Adipocyte (in vitro differentiated cells): ENCODE data around the gene TGFBR1.
A peak's percentile ranks its signal among the peaks of the same experiment; 100 is the strongest.

Experiments
- DNase-seq: peaks from one replicate; pipeline ENCODE4 v3.0.0-alpha.2; 2015; ENCODE audit warnings: low read depth
- H3K27me3 ChIP-seq: replicated peaks from 2 replicates; pipeline ENCODE4 v1.7.0; 2013; ENCODE audit warnings: mild to moderate bottlenecking, low read length, moderate library complexity; ENCODE audit not compliant: control insufficient read depth, insufficient read depth
- H3K36me3 ChIP-seq: 2 replicates; pipeline ENCODE4 v1.7.0; 2013; ENCODE audit warnings: low read length, mild to moderate bottlenecking, moderate library complexity; ENCODE audit not compliant: control insufficient read depth, insufficient read depth, severe bottlenecking
- H3K4me1 ChIP-seq: 2 replicates; pipeline ENCODE4 v1.7.0; 2013; ENCODE audit warnings: mild to moderate bottlenecking, low read length, moderate library complexity; ENCODE audit not compliant: control insufficient read depth, insufficient read depth
- H3K4me3 ChIP-seq: 2 replicates; pipeline ENCODE4 v1.7.0; 2013; ENCODE audit warnings: mild to moderate bottlenecking, low read length, moderate library complexity
- H3K9ac ChIP-seq: 2 replicates; pipeline ENCODE4 v1.7.0; 2013; ENCODE audit warnings: mild to moderate bottlenecking, low read length, moderate library complexity
- H3K9me3 ChIP-seq: 2 replicates; pipeline ENCODE4 v1.7.0; 2013; ENCODE audit warnings: mild to moderate bottlenecking, low read length, moderate library complexity; ENCODE audit not compliant: control insufficient read depth

Gene TGFBR1

GRCh38 chr9:99069075-99069474 lies 35.8 kb upstream of the TGFBR1 start:
- no peak for DNase-seq
- no peak overlapping the region for H3K9ac ChIP-seq
- H3K9me3 ChIP-seq = no peaks in the 10 kb centered on the region
- H3K27me3 ChIP-seq = no peaks in the 10 kb centered on the region
- H3K4me3 ChIP-seq = no peak overlapping the region
- H3K4me1 ChIP-seq = no peaks in the 10 kb centered on the region
- peaks cover 23% of the 10 kb centered on the region for H3K36me3 ChIP-seq

- no peak overlapping the region for H3K4me3 ChIP-seq
- H3K27me3 ChIP-seq = no peaks in the 10 kb centered on the region
- H3K9ac ChIP-seq = no peak overlapping the region
- peaks cover 23% of the 10 kb centered on the region for H3K36me3 ChIP-seq
- H3K4me1 ChIP-seq = no peaks in the 10 kb centered on the region
- DNase-seq = no peak
- no peaks in the 10 kb centered on the region for H3K9me3 ChIP-seq
Observed at GRCh38 chr9:99069546-99069945, 35.4 kb upstream of the TGFBR1 start.

GRCh38 chr9:99070681-99071080 lies 34.2 kb upstream of the TGFBR1 start:
- Histone ChIP-seq H3K4me3 (no peak overlapping the region), H3K9ac (no peak overlapping the region), H3K4me1 (peaks cover 6% of the 10 kb centered on the region), H3K9me3 (no peaks in the 10 kb centered on the region), H3K36me3 (peaks cover 23% of the 10 kb centered on the region), H3K27me3 (no peaks in the 10 kb centered on the region)
- DNase-seq = no peak

GRCh38 chr9:99071313-99072039 lies 33.4 kb upstream of the TGFBR1 start:
- H3K9ac ChIP-seq = no peak overlapping the region
- no peaks in the 10 kb centered on the region for H3K9me3 ChIP-seq
- H3K4me3 ChIP-seq = no peak overlapping the region
- H3K27me3 ChIP-seq = no peaks in the 10 kb centered on the region
- peaks cover 23% of the 10 kb centered on the region for H3K36me3 ChIP-seq
- DNase-seq = no peak
- H3K4me1 ChIP-seq = peaks cover 6% of the 10 kb centered on the region

- Histone ChIP-seq H3K4me1 (peaks cover 8% of the 10 kb centered on the region), H3K9ac (no peak overlapping the region), H3K36me3 (peaks cover 18% of the 10 kb centered on the region), H3K9me3 (no peaks in the 10 kb centered on the region), H3K27me3 (no peaks in the 10 kb centered on the region), H3K4me3 (no peak overlapping the region)
- no peak for DNase-seq
Observed at GRCh38 chr9:99072040-99072394, 32.9 kb upstream of the TGFBR1 start.

- no peak overlapping the region for H3K4me3 ChIP-seq
Observed at GRCh38 chr9:99073347-99073746, 31.6 kb upstream of the TGFBR1 start.

GRCh38 chr9:99073985-99074901 lies 30.7 kb upstream of the TGFBR1 start:
- DNase-seq = no peak
- Histone ChIP-seq H3K4me1 (peaks cover 9% of the 10 kb centered on the region), H3K4me3 (no peak overlapping the region), H3K9me3 (no peaks in the 10 kb centered on the region), H3K36me3 (no peaks in the 10 kb centered on the region), H3K9ac (no peak overlapping the region), H3K27me3 (peaks cover 5% of the 10 kb centered on the region)

More at GRCh38 chr9:99073347-99073746, 31.6 kb upstream of the TGFBR1 start:
- peaks cover 7% of the 10 kb centered on the region for H3K36me3 ChIP-seq
- no peaks in the 10 kb centered on the region for H3K27me3 ChIP-seq
- DNase-seq = no peak
- no peaks in the 10 kb centered on the region for H3K9me3 ChIP-seq
- peaks cover 9% of the 10 kb centered on the region for H3K4me1 ChIP-seq
- H3K9ac ChIP-seq = no peak overlapping the region

GRCh38 chr9:99074902-99075245 lies 30.0 kb upstream of the TGFBR1 start:
- no peaks in the 10 kb centered on the region for H3K36me3 ChIP-seq
- H3K9me3 ChIP-seq = no peaks in the 10 kb centered on the region
- peaks cover 9% of the 10 kb centered on the region for H3K4me1 ChIP-seq
- no peak overlapping the region for H3K4me3 ChIP-seq
- no peak overlapping the region for H3K9ac ChIP-seq
- DNase-seq = no peak
- H3K27me3 ChIP-seq = peaks cover 5% of the 10 kb centered on the region

GRCh38 chr9:99075246-99075912 lies 29.5 kb upstream of the TGFBR1 start:
- Histone ChIP-seq H3K27me3 (peaks cover 5% of the 10 kb centered on the region), H3K36me3 (no peaks in the 10 kb centered on the region), H3K9me3 (no peaks in the 10 kb centered on the region), H3K4me1 (peaks cover 9% of the 10 kb centered on the region), H3K4me3 (no peak overlapping the region), H3K9ac (no peak overlapping the region)
- DNase-seq = peak; percentile 42

GRCh38 chr9:99076030-99076429 lies 28.9 kb upstream of the TGFBR1 start:
- no peak overlapping the region for H3K4me3 ChIP-seq
- peaks cover 9% of the 10 kb centered on the region for H3K4me1 ChIP-seq
- peaks cover 5% of the 10 kb centered on the region for H3K27me3 ChIP-seq
- no peaks in the 10 kb centered on the region for H3K36me3 ChIP-seq
- DNase-seq = no peak
- no peaks in the 10 kb centered on the region for H3K9me3 ChIP-seq
- H3K9ac ChIP-seq = no peak overlapping the region

GRCh38 chr9:99076483-99077171 lies 28.3 kb upstream of the TGFBR1 start:
- no peak for DNase-seq
- H3K27me3 ChIP-seq = peaks cover 5% of the 10 kb centered on the region

More at GRCh38 chr9:99076483-99077171, 28.3 kb upstream of the TGFBR1 start:
- Histone ChIP-seq H3K4me1 (peaks cover 9% of the 10 kb centered on the region), H3K36me3 (no peaks in the 10 kb centered on the region), H3K4me3 (no peak overlapping the region), H3K9ac (no peak overlapping the region), H3K9me3 (no peaks in the 10 kb centered on the region)
